CD14-positive monocyte (primary cell): ENCODE measurements around the gene PLA2G2C. TPM values are rescaled to one million over a fixed set of nuclear protein-coding genes. Genes with fewer than 3 reads are reported as not detected.
A peak's percentile ranks its signal among the peaks of the same experiment; 100 is the strongest.

Source experiments
- DNase-seq, 3 donors: peaks; one replicate each; pipeline ENCODE4 v3.0.0-alpha.2; 2011 to 2022
- H2AFZ ChIP-seq: 2 replicates; pipeline ENCODE4 v1.6.0; 2012; ENCODE audit warnings: mild to moderate bottlenecking, low read depth, low read length, inconsistent platforms; ENCODE audit not compliant: insufficient read depth, poor library complexity, severe bottlenecking
- H3K27ac ChIP-seq, 2 donors: 1 replicate in 1 of 2; 2 replicates in 1 of 2; pipeline ENCODE4 v1.5.1; 2012 to 2013; ENCODE audit warnings: low read length in 2 of 2, control low read depth in 1 of 2, inconsistent platforms in 1 of 2, low read depth in 1 of 2, mild to moderate bottlenecking in 1 of 2
- H3K27me3 ChIP-seq, 2 donors: one replicate each; pipeline versions ENCODE4 v1.6.0 to v1.6.1; 2011 to 2013; ENCODE audit warnings: low read length in 2 of 2; ENCODE audit not compliant: control insufficient read depth in 2 of 2, insufficient read depth in 2 of 2
- H3K36me3 ChIP-seq, 2 donors: replicated peaks in 1 of 2; 1 replicate in 1 of 2; 2 replicates in 1 of 2; pipeline versions ENCODE4 v1.5.1 to v1.6.1; 2012 to 2013; ENCODE audit warnings: low read length in 2 of 2, control low read depth in 1 of 2, inconsistent platforms in 1 of 2, mild to moderate bottlenecking in 1 of 2; ENCODE audit not compliant: insufficient read depth in 2 of 2, control insufficient read depth in 1 of 2
- H3K4me1 ChIP-seq, 2 donors: 1 replicate in 1 of 2; 2 replicates in 1 of 2; pipeline versions ENCODE4 v1.5.1 to v1.6.1; 2012 to 2013; ENCODE audit warnings: low read length in 2 of 2, control low read depth in 1 of 2, inconsistent platforms in 1 of 2, mild to moderate bottlenecking in 1 of 2, moderate library complexity in 1 of 2; ENCODE audit not compliant: insufficient read depth in 2 of 2, control insufficient read depth in 1 of 2
- H3K4me2 ChIP-seq: replicated peaks from 2 replicates; pipeline ENCODE3; 2012; ENCODE audit warnings: low read length, moderate library complexity, mild to moderate bottlenecking; ENCODE audit not compliant: poor library complexity, severe bottlenecking; ENCODE audit errors: extremely low read depth
- H3K4me3 ChIP-seq, 3 experiments: fragments of 200-600 bp in 1 of 3; sonication (generic) in 1 of 3; replicated peaks in 1 of 3; 1 replicate in 2 of 3; 2 replicates in 1 of 3; pipeline ENCODE4 v1.5.1; 2011 to 2013; ENCODE audit warnings: low read length in 3 of 3, mild to moderate bottlenecking in 3 of 3, control low read depth in 2 of 3, low read depth in 2 of 3, inconsistent platforms in 1 of 3, moderate library complexity in 1 of 3
- H3K79me2 ChIP-seq: 2 replicates; pipeline ENCODE4 v1.6.0; 2012; ENCODE audit warnings: mild to moderate bottlenecking, control low read depth, inconsistent platforms, low read length, moderate library complexity; ENCODE audit not compliant: insufficient read depth
- H3K9ac ChIP-seq: 2 replicates; pipeline ENCODE4 v1.6.0; 2017; ENCODE audit warnings: low read length, mild to moderate bottlenecking; ENCODE audit not compliant: insufficient read depth, poor library complexity, severe bottlenecking
- H3K9me3 ChIP-seq, 2 donors: replicated peaks in 1 of 2; 1 replicate in 1 of 2; 2 replicates in 1 of 2; pipeline versions ENCODE4 v1.5.1 to v1.6.1; 2012 to 2013; ENCODE audit warnings: low read length in 2 of 2, control low read depth in 1 of 2; ENCODE audit not compliant: control insufficient read depth in 1 of 2, insufficient read depth in 1 of 2
- H4K20me1 ChIP-seq: 2 replicates; pipeline ENCODE4 v1.6.0; 2012; ENCODE audit warnings: mild to moderate bottlenecking, low read length, control low read depth, moderate library complexity; ENCODE audit not compliant: insufficient read depth
- H3K27ac Mint-ChIP-seq, 7 donors: one replicate each; pipeline ENCODE4 v1.8.0; 2020; ENCODE audit warnings: mild to moderate bottlenecking in 7 of 7, mixed read lengths in 7 of 7, moderate library complexity in 6 of 7, inconsistent platforms in 2 of 7
- H3K27me3 Mint-ChIP-seq, 3 donors: one replicate each; pipeline ENCODE4 v1.8.0; 2021 to 2022; ENCODE audit warnings: low read depth in 3 of 3, mild to moderate bottlenecking in 3 of 3, mixed read lengths in 3 of 3, moderate library complexity in 3 of 3, inconsistent platforms in 1 of 3
- H3K36me3 Mint-ChIP-seq, 2 donors: one replicate each; pipeline ENCODE4 v1.8.0; 2020; ENCODE audit warnings: mixed read lengths in 2 of 2, inconsistent platforms in 1 of 2, mild to moderate bottlenecking in 1 of 2
- H3K4me1 Mint-ChIP-seq: one replicate; pipeline ENCODE4 v1.8.0; 2020; ENCODE audit warnings: mild to moderate bottlenecking, mixed read lengths
- H3K4me3 Mint-ChIP-seq, 2 donors: one replicate each; pipeline ENCODE4 v1.8.0; 2020; ENCODE audit warnings: mild to moderate bottlenecking in 2 of 2, mixed read lengths in 2 of 2, moderate library complexity in 1 of 2
- H3K9me3 Mint-ChIP-seq, 7 donors: one replicate each; pipeline ENCODE4 v1.8.0; 2020 to 2022; ENCODE audit warnings: mixed read lengths in 7 of 7, mild to moderate bottlenecking in 6 of 7, moderate library complexity in 6 of 7, inconsistent platforms in 2 of 7
- whole genome bisulfite sequencing: methylation state at CpG from one replicate; pipeline ENCODE4 v1.1.5; 2013; ENCODE audit warnings: missing lambda C conversion rate; ENCODE audit not compliant: insufficient coverage; 5-methylcytosine and 5-hydroxymethylcytosine counted together
- intact Hi-C, 2 donors: fragments of 100-400 bp; cut with micrococcal nuclease; formaldehyde crosslinking; loops; one replicate each; pipeline versions ENCODE4 v1.15.0 to v1.15.1; 2023
- polyA plus RNA-seq, 3 donors: library from polyadenylated mRNA; depleted of rRNA in 1 of 3; unstranded in 2 of 3; stranded (reverse) in 1 of 3; fragments of 300-500 nt in 2 of 3; fragments of >200 nt in 1 of 3; fragmentation: Illumina TruSeq in 2 of 3; gene quantifications; 1 replicate in 2 of 3; 2 replicates in 1 of 3; pipeline ENCODE4 v1.2.3, GENCODE V29; 2012 to 2021
- TF ChIP-seq, protein P1 (sequence below): fragments of 200-600 bp; IDR thresholded peaks from one replicate; pipeline ENCODE4 v1.8.0; 2022; ENCODE audit warnings: antibody characterized with exemption, mild to moderate bottlenecking

PLA2G2C gene
- polyA plus RNA-seq, 3 donors: 0.07 to 0.40 TPM; not detected in 1

GRCh38 chr1:20187813-20188454 is 1.6 kb upstream of the PLA2G2C start:
- H4K20me1 ChIP-seq: no peaks in the 10 kb centered on the region
- peak overlapping the region in 1 of 7 donors; percentile 28 for H3K27ac Mint-ChIP-seq
- H3K9me3 ChIP-seq: no peaks in the 10 kb centered on the region
- no peak overlapping the region for H3K27ac ChIP-seq
- DNase-seq: no peak
- H3K27me3 Mint-ChIP-seq: peaks cover 55 to 70% (median 63%) of the 10 kb centered on the region in 3 donors
- H2AFZ ChIP-seq: no peak overlapping the region
- peaks cover 28% of the 10 kb centered on the region for H3K4me1 Mint-ChIP-seq
- TF ChIP-seq, protein P1, sequence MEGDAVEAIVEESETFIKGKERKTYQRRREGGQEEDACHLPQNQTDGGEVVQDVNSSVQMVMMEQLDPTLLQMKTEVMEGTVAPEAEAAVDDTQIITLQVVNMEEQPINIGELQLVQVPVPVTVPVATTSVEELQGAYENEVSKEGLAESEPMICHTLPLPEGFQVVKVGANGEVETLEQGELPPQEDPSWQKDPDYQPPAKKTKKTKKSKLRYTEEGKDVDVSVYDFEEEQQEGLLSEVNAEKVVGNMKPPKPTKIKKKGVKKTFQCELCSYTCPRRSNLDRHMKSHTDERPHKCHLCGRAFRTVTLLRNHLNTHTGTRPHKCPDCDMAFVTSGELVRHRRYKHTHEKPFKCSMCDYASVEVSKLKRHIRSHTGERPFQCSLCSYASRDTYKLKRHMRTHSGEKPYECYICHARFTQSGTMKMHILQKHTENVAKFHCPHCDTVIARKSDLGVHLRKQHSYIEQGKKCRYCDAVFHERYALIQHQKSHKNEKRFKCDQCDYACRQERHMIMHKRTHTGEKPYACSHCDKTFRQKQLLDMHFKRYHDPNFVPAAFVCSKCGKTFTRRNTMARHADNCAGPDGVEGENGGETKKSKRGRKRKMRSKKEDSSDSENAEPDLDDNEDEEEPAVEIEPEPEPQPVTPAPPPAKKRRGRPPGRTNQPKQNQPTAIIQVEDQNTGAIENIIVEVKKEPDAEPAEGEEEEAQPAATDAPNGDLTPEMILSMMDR: no peak
- H3K4me1 ChIP-seq: peaks cover 20 to 23% of the 10 kb centered on the region in 2 donors
- intact Hi-C loops: no loop called here
- H3K79me2 ChIP-seq: no peaks in the 10 kb centered on the region
- WGBS: 70% methylated on average over 4 of the region's 4 CpGs
- H3K4me3 Mint-ChIP-seq: peak overlapping the region in 1 of 2 donors; percentile 47
- peaks cover 0 to 5% of the 10 kb centered on the region in 2 donors for H3K36me3 Mint-ChIP-seq
- H3K9me3 Mint-ChIP-seq: peaks cover 0 to 10% (median 4%) of the 10 kb centered on the region in 7 donors
- no peak overlapping the region for H3K4me3 ChIP-seq
- no peak overlapping the region for H3K4me2 ChIP-seq
- H3K9ac ChIP-seq: no peak overlapping the region
- peaks cover 41 to 54% of the 10 kb centered on the region in 2 donors for H3K27me3 ChIP-seq
- H3K36me3 ChIP-seq: no peaks in the 10 kb centered on the region

- Histone ChIP-seq H3K9ac (no peak overlapping the region), H4K20me1 (no peaks in the 10 kb centered on the region), H3K9me3 (no peaks in the 10 kb centered on the region), H3K27ac (no peak overlapping the region), H2AFZ (no peak overlapping the region), H3K27me3 (peaks cover 38 to 51% of the 10 kb centered on the region in 2 donors), H3K4me1 (peaks cover 20 to 23% of the 10 kb centered on the region in 2 donors), H3K36me3 (no peaks in the 10 kb centered on the region), H3K79me2 (no peaks in the 10 kb centered on the region), H3K4me2 (no peak overlapping the region), H3K4me3 (no peak overlapping the region)
- Mint-ChIP-seq H3K36me3 (peaks cover 0 to 5% of the 10 kb centered on the region in 2 donors), H3K27ac (no peak overlapping the region), H3K9me3 (peaks cover 0 to 10% (median 4%) of the 10 kb centered on the region in 7 donors), H3K4me1 (peaks cover 31% of the 10 kb centered on the region), H3K27me3 (peaks cover 55 to 70% (median 60%) of the 10 kb centered on the region in 3 donors), H3K4me3 (peak overlapping the region in 1 of 2 donors; percentile 69)
- intact Hi-C loops: no loop called here
- TF ChIP-seq, protein P1: no peak
- no peak for DNase-seq
- WGBS: 64% methylated on average over 5 of the region's 7 CpGs
Observed at GRCh38 chr1:20187103-20187812, 940 bp upstream of the PLA2G2C start.
